Fibroblast of skin of left biceps (primary cell): Measurements from ENCODE around the gene MSI2.
"Not testable (repeated sequence)": the region's sequence is repeated elsewhere in the genome, so short reads cannot be mapped to it uniquely, and the experiment has no call there.

ENCODE experiments used
- DNase-seq, 2 experiments: peaks; one replicate each; pipeline ENCODE4 v3.0.0-alpha.2; 2013; ENCODE audit warnings: low read depth in 2 of 2

Gene MSI2

DNA sequence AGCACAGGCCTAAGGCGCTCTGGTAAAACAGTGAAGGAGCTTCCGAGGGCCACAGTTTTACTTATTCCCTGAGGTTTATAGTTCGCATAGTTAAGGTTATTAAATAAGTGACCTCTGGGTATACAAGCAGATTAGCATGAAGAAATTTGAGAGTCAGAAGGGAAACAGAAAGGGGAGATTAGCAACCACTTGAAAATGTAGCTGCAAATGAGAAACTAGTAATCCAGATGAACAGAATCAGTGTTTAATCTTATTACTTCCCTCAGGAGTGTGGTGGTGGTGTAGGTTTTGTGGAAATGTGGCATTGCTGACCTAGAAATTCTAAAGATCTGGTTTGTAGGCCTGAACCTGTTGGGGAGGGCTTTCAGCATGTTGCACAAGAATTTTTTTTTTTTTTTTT is 358.4 kb downstream of the MSI2 start:
- DNase-seq, result no peak

DNA sequence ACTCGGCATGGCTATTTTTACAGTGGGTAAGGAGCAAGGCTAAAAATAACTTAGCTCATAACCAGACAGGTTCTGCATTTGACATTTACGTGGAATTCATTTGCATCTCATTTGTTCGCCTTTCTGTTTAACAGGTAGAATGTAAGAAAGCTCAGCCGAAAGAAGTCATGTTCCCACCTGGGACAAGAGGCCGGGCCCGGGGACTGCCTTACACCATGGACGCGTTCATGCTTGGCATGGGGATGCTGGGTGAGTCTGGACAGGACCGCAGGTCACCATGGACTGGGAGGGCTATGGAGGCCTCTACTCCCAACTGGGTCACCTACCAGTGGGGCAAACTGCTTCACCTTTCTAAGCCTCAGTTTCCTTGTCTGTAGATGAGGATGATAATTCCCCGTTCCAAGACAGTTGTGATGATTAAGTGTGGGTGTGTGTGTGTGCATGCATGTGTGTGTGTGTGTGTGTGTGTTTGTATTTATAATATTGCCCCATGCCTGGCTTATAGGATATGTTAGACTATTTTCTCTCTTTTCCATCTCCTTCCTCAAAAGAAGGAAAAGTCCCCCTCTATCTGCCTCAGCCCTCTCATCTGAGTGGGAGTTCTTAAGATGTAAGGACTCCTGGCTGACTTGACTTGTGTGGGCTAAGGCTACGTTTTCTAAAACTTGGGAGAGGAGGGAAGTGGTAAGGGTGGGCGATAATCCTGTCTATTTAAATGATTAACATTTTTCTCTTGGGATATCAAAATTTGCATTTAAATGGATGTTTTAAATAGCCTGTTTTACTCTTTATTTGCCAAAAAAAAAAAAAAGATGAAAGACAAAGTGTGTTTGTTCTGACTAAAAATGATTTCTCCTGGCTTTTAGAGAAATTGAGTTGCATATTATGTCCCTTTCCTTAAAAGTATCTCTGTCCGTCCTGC is 359.8 kb downstream of the MSI2 start:
- no peak for DNase-seq

GRCh38 chr17:57617218-57617617 is 360.9 kb downstream of the MSI2 start:
- no peak for DNase-seq

DNA sequence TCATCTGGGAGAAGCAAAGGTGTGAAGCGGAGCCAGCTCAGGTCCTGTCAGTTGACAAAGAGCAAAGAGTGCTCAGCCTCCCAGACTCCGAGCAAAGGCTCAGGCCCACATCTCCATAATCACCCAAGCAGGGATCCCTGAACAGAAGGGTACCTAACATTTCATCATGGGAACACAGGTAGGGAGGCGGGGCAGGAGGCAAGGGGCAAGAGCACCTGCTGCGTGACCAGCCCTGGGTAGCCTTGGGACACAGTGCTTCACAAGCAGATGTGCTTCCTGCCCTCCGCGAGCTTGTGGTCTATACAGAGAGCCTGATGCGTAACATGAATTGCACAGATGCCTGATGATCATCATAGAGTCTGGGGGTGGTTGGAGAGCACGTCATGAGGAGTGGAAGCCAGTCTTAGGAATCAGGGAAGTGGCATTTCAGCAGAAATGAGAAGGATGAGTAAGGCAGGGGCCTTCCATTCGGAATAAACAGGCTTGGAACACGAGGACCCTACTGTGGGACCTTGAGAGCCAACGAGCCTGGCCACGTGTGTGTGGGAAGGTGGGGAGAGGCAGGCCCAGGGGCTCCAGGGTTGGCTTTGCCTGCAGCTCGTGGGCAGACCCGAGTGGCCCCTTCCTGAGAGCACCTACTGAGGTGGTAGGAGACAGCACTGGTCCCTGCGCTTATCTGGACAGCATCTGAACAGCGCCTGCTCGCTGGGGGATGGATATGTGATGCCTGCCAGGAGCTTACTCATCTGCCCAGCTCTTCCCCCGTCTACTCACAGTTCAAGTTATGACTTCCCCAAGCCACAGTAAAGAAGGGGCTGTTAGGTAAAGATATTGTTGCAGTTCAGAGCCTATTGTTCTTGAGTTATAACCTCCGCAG is 363.0 kb downstream of the MSI2 start:
- DNase-seq, result no peak

- DNase-seq, result no peak
Observed at GRCh38 chr17:57620576-57620975, 364.3 kb downstream of the MSI2 start.

DNA sequence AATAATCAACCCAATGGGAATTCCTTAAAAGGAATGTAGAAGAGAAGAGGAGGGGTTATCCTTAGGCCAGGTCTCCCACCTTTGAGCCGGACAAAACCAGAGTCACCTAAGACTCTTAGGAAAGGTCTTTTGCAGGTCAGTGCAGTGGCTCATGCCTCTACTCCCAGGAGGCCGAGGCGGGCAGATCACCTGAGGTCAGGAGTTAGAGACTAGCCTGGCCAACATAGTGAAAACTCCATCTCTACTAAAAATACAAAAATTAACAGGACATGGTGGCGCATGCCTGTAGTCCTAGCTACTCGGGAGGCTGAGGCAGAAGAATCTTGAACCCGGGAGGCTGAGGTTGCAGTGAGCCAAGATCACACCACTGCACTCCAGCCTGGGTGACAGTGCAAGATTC is 365.5 kb downstream of the MSI2 start:
- DNase-seq, result not testable (repeated sequence)

DNA sequence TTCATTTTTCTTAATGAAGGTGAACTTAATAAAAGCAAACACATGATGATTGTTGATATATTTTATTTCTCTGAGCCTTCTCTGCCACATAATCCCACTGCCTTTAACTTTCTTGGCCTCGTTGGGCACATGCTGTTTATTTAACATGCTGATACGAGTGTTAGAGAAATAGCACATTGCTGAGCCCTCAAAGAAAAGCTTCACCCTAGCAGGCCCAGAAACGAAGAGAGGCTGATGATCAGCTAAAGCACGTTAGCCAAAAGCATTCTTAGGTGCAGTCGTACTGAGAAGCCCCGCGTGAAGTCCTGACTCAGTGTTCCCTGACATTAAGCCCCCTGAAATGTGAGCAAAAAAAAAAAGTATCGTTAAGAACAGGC is 366.0 kb downstream of the MSI2 start:
- DNase-seq, result no peak

GRCh38 chr17:57622683-57623433 is 366.5 kb downstream of the MSI2 start:
- peak in 1 of 2 experiments; percentile 13 for DNase-seq

DNA sequence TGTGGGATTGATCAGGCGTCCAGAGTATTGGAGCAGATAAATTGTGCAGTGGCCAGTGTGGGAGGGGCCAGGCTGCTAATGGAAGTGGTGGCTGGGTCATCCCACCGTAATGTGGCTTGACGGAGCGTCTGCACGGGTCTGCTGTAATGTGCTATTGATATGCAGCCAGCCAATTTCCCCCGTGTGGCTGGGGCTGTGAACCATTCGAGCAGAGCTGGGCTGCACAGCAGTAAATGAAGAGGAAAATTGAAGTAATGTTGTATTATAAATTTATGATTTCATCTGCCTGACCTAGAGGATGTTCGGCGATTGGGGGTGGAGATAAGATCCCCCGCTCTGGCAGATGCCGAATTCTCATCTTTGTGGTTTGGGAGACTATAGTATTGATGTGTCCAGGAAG is 367.3 kb downstream of the MSI2 start:
- DNase-seq, result no peak

DNA sequence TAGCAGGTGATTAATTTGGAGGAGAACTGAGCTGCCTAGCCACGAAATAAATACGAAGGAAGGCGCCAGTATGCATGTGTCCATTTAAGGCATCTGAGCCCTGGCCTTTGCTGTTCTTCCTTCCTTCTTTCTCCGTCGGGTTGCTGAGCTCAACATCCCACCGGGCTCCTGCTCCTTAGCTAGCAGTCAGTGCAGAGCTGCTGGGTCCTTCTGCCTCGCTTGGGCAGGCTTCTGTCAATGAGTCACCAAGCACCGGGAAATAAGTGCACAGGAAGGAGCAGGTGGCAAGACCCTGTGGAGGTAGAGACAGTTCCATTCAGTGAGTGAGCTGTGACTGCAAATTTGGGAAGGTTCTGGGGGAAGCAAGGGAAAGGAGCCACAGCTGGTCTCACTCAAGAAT is 368.1 kb downstream of the MSI2 start:
- no peak for DNase-seq

DNA sequence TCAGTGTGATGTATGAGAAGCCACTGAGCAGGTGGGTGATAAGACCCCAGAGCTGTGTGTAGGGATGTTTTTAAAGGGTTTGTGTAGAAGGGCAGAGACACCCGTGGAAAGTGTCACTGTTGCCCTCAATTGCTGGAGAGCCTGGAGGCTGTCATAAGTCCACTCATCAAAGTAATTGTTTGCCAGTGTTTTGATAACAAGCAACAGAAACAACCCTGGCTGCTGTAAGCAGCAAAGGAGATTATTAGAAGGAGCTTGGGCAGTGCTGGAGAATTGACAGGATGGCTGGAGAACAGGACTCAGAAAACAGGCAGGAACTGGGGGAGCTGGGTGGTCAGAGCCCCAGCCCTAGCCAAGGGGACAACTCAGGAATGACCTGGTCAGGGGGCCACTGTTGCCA is 369.2 kb downstream of the MSI2 start:
- no peak for DNase-seq

DNA sequence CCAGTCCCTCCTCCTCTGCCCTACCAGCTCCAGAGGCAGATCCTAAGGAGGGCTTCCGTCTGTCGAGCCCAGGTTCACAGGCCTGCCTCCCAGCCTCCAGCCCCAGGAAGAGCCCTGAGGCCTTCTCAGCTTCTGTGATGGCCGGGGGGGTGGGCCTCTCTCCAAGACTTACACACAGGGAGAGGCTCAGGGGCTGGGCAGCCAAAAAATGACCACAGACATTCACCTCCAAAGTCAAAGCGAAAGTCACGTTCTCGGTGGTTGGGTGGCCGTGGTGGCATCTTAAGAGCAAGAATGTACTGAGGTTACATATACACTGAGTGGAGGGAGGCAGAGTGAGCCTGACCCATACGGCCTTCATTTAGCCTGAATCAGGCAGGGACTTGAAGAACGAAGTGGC is 369.6 kb downstream of the MSI2 start:
- DNase-seq, result no peak

DNA sequence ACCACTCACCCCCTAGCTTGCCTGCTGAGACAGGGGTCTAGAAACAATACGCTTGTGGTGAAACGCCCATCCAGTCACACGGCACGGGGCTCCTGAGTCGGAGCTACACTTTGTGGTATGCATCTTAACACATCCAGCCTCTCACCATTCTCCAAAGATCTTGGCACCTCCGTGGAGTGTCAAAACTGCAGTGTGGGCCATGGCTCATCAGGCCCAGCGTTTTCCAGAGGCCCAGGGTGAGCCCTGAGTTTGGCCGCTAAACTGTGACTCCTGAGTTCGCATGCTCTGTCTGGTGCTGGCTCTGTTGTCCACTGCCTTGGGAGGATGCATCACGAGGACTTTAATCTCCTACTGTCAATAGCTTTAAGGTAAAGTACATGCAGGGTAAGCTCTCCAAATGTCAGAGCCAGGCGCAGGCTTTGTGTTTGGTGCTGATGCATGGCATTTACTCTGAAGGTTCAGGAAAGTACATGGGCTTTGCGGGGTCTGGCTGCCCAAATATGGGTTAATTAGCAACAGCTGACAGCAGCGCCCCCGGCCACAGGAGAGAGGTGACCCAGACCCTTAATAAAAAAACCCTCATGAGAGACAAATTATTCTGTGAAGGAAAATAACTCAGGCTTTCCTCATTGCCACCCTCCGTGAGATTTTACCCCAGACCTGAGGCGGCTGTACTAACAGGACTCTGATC is 370.3 kb downstream of the MSI2 start:
- DNase-seq, result no peak

DNA sequence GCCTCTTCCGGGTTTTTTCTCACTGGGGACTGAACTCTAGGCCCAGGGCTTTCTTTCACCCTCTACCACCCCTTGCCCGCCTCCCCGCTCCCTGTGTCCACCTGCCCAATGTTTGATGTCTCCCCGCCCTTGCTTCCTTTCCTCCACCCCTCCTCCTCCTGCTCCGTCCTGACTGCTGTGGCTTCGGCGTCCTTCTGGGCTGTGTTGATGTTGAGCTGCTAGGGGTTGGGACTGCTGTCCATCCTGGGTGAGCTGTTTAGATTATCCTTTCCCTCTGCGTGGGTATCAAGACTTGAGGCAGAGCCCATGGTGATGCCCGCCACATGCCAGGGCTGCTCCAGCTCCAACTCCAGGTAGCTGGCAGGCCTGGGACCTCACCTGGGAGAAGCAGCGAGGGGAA is 371.3 kb downstream of the MSI2 start:
- DNase-seq, result no peak

GRCh38 chr17:57628421-57628820 is 372.1 kb downstream of the MSI2 start:
- DNase-seq, result no peak

DNA sequence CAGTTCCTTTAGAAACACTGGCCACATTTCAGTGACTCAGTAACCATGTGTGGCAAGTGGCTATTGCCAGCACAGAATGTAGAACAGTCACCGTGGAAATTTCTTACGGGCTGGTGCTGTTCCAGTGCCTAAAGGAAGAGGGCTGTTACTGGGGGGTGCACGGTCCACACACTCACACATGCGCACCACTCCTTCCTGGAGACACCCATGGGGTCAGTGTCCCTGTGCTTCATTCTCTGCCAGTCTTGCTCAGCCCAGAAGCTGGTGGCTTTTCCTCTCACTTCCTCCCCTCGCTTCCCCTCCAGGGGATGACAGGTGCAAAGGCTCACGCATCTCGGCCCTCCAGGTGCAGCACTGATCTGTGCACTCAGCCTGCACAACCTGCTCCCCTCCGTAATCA is 373.1 kb downstream of the MSI2 start:
- DNase-seq, result no peak

DNA sequence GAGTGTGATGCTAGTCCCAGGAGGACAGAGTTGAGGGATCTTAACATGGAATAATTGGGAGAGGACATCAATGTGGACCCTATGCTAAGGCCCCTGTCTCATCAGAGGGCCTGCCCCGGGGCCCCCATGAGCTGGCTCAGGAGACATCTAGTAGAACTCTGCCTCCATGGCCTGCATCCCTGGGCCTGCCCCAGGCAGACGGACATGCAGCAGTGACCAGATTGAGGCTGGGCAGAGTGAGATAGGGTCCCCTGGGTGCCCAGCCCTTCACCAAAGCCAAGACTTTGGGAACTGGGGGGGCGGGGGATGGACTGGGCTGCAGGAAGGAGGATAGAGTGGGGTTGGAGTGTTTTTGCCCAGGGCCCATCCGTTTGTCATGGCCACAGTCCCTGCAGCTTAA is 373.6 kb downstream of the MSI2 start:
- no peak for DNase-seq

DNA sequence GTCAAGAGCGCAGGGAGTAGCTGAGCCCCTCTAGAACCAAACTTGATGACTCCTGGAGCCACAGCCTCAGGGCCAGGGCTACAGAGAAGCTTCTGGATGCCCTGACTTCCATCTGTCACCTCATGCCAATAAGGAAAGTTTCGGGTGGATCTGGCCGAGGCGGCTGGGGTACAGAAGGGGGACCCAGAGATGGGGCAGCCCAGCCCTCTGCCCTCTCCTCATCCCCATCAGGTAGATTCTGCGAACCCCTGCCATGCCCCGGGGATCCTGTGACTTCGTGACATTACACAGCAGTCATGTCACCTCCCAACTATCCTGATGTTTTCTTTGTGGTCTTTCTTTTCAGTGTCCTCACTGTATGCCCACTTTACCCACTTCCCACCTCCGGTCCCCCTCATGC is 374.4 kb downstream of the MSI2 start:
- no peak for DNase-seq

GRCh38 chr17:57631871-57632270 is 375.5 kb downstream of the MSI2 start:
- DNase-seq, result no peak

DNA sequence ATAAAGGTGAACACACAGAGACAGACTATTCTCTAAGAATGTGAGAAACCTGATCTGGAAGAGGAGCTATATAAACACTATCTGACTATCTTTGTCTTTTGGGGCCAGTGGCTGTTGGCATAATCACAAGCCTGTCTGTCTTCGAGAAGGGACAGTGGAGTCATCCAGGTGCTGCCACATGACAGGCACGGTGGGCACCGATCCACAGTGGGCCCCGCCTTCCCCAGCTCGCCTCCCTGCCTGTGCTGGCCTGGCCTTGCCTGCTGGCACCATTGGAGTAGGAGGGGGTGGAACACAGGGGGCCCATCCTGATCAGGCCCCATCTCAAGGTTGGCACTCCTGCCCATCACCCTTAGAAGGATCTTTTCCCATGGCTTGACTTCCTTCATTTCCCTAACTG is 376.0 kb downstream of the MSI2 start:
- DNase-seq, result no peak

GRCh38 chr17:57633236-57633635 is 376.9 kb downstream of the MSI2 start:
- DNase-seq, result no peak
